Measurements from ENCODE around the gene SMIM28. TPM values are rescaled to one million over a fixed set of nuclear protein-coding genes. Genes with fewer than 3 reads are reported as not detected.

SMIM28 gene
- total RNA-seq, 2 donors from 2014 or later, result not detected

- H3K9me3 ChIP-seq, result no peaks in the 10 kb centered on the region
- H3K4me1 ChIP-seq, result no peaks in the 10 kb centered on the region
- DNase-seq (ENCODE audit: low spot score), result no peak
- TF ChIP-seq CTCF (IDR thresholded peaks at IDR 0.05), result no peak
- H3K36me3 ChIP-seq, result no peaks in the 10 kb centered on the region
- no peaks in the 10 kb centered on the region for H3K27me3 ChIP-seq
- H3K27ac ChIP-seq, result no peak overlapping the region
- no peak overlapping the region for H3K4me3 ChIP-seq
Measured at GRCh38 chr6:138387577-138388368, 10.1 kb downstream of the SMIM28 start.

- DNase-seq (ENCODE audit: low spot score), result no peak
- Histone ChIP-seq H3K4me3 (no peak overlapping the region), H3K36me3 (no peaks in the 10 kb centered on the region), H3K27ac (no peak overlapping the region), H3K27me3 (no peaks in the 10 kb centered on the region), H3K4me1 (peaks cover 0 to 12% of the 10 kb centered on the region in 2 donors), H3K9me3 (no peaks in the 10 kb centered on the region)
- no peak for TF ChIP-seq CTCF (IDR thresholded peaks at IDR 0.05)
Measured at GRCh38 chr6:138389551-138389950, 11.8 kb downstream of the SMIM28 start.

GRCh38 chr6:138393871-138394783, 16.4 kb downstream of the SMIM28 start:
- DNase-seq (ENCODE audit: low spot score), result no peak
- no peaks in the 10 kb centered on the region for H3K36me3 ChIP-seq
- peaks cover 0 to 12% of the 10 kb centered on the region in 2 donors for H3K4me1 ChIP-seq
- no peak for TF ChIP-seq CTCF (IDR thresholded peaks at IDR 0.05)
- H3K27me3 ChIP-seq, result no peaks in the 10 kb centered on the region
- H3K4me3 ChIP-seq, result no peak overlapping the region
- H3K27ac ChIP-seq, result no peak overlapping the region
- no peaks in the 10 kb centered on the region for H3K9me3 ChIP-seq

GRCh38 chr6:138396709-138397108, 19.0 kb downstream of the SMIM28 start:
- Histone ChIP-seq H3K36me3 (no peaks in the 10 kb centered on the region), H3K27me3 (no peaks in the 10 kb centered on the region), H3K4me1 (peaks cover 0 to 12% of the 10 kb centered on the region in 2 donors), H3K9me3 (no peaks in the 10 kb centered on the region), H3K4me3 (no peak overlapping the region), H3K27ac (no peak overlapping the region)
- no peak for DNase-seq (ENCODE audit: low spot score)
- TF ChIP-seq CTCF (IDR thresholded peaks at IDR 0.05), result no peak

- no peak for DNase-seq (ENCODE audit: low spot score)
- TF ChIP-seq CTCF (IDR thresholded peaks at IDR 0.05), result no peak
- Histone ChIP-seq H3K27me3 (no peaks in the 10 kb centered on the region), H3K36me3 (no peaks in the 10 kb centered on the region), H3K4me3 (no peak overlapping the region), H3K4me1 (peaks cover 0 to 12% of the 10 kb centered on the region in 2 donors), H3K27ac (no peak overlapping the region), H3K9me3 (no peaks in the 10 kb centered on the region)
Measured at GRCh38 chr6:138397128-138398122, 19.7 kb downstream of the SMIM28 start.
